IMR-90 (cell line): Measurements from ENCODE around the gene CCDC18. TPM values are rescaled to one million over a fixed set of nuclear protein-coding genes. Genes with fewer than 3 reads are reported as not detected.
A peak's percentile ranks its signal among the peaks of the same experiment; 100 is the strongest.

ENCODE experiments used
- ATAC-seq: fragments of 200-7000 bp; cut with Tn5 transposase; 2 replicates; pipeline ENCODE4 v1.9.1; 2020; ENCODE audit warnings: low read depth, mild to moderate bottlenecking, moderate library complexity
- BruUV-seq: library from RNA; stranded (reverse); fragments of 400-500 nt; replicated peaks from 2 replicates; lab custom pipeline; 2021; lab: Mats Ljungman, UMichigan
- CTCF ChIA-PET: fragments of 300-600 bp; formaldehyde crosslinking; extraction: SDS; loops from one replicate; lab custom pipeline; 2021; ENCODE audit warnings: antibody characterized with exemption; lab: Yijun Ruan, JAX
- POLR2A ChIA-PET: fragments of 300-600 bp; sonication (Branson Sonifier 250); formaldehyde crosslinking; loops from one replicate; lab custom pipeline; 2022; ENCODE audit warnings: antibody characterized with exemption; ENCODE audit not compliant: unreplicated experiment; lab: Charles Lee
- DNase-seq: peaks from one replicate; pipeline ENCODE4 v3.0.0; 2013
- H2AFZ ChIP-seq: replicated peaks from 2 replicates; pipeline ENCODE3; 2013; ENCODE audit warnings: low read length, mild to moderate bottlenecking; ENCODE audit not compliant: poor library complexity
- H2AK5ac ChIP-seq: 2 replicates; pipeline ENCODE4 v1.6.1; 2013; ENCODE audit warnings: low read depth, low read length, inconsistent platforms
- H2AK9ac ChIP-seq: replicated peaks from 2 replicates; pipeline ENCODE3; 2013; ENCODE audit warnings: mild to moderate bottlenecking, low read depth, low read length, moderate library complexity; ENCODE audit not compliant: poor library complexity
- H2BK120ac ChIP-seq: 2 replicates; pipeline ENCODE4 v1.6.1; 2013; ENCODE audit warnings: low read depth, low read length, inconsistent platforms
- H2BK15ac ChIP-seq: 3 replicates; pipeline ENCODE4 v1.6.1; 2013; ENCODE audit warnings: low read depth, low read length, inconsistent platforms
- H2BK20ac ChIP-seq: 2 replicates; pipeline ENCODE4 v1.6.1; 2013; ENCODE audit warnings: low read depth, mild to moderate bottlenecking, inconsistent platforms, low read length, moderate library complexity
- H2BK5ac ChIP-seq: 2 replicates; pipeline ENCODE4 v1.6.1; 2013; ENCODE audit warnings: mild to moderate bottlenecking, low read depth, low read length, inconsistent platforms; ENCODE audit not compliant: poor library complexity, severe bottlenecking
- H3K14ac ChIP-seq: replicated peaks from 2 replicates; pipeline ENCODE4 v1.6.1; 2013; ENCODE audit warnings: low read depth, low read length, inconsistent platforms
- H3K18ac ChIP-seq: 2 replicates; pipeline ENCODE4 v1.6.1; 2013; ENCODE audit warnings: low read depth, low read length, control low read depth
- H3K23ac ChIP-seq: 2 replicates; pipeline ENCODE4 v1.6.1; 2013; ENCODE audit warnings: low read depth, low read length, inconsistent platforms
- H3K27ac ChIP-seq: 2 replicates; pipeline ENCODE4 v1.5.1; 2013; ENCODE audit warnings: mild to moderate bottlenecking, control low read depth, low read length; ENCODE audit not compliant: insufficient read depth
- H3K27me3 ChIP-seq: 2 replicates; pipeline ENCODE4 v1.6.1; 2013; ENCODE audit warnings: low read length; ENCODE audit not compliant: control insufficient read depth, insufficient read depth
- H3K36me3 ChIP-seq: 2 replicates; pipeline ENCODE4 v1.6.1; 2013; ENCODE audit warnings: low read length, mixed read lengths; ENCODE audit not compliant: control insufficient read depth, insufficient read depth
- H3K4ac ChIP-seq: 2 replicates; pipeline ENCODE4 v1.6.1; 2013; ENCODE audit warnings: low read depth, low read length, inconsistent platforms
- H3K4me1 ChIP-seq: 2 replicates; pipeline ENCODE4 v1.6.1; 2013; ENCODE audit warnings: low read length, mixed read lengths; ENCODE audit not compliant: control insufficient read depth, insufficient read depth
- H3K4me2 ChIP-seq: 2 replicates; pipeline ENCODE4 v1.6.1; 2013; ENCODE audit warnings: low read depth, mild to moderate bottlenecking, control low read depth, low read length, moderate library complexity
- H3K4me3 ChIP-seq: 2 replicates; pipeline ENCODE4 v1.5.1; 2013; ENCODE audit warnings: low read depth, mild to moderate bottlenecking, control low read depth, low read length, moderate library complexity; ENCODE audit not compliant: insufficient read depth
- H3K56ac ChIP-seq: 2 replicates; pipeline ENCODE4 v1.6.1; 2013; ENCODE audit warnings: low read length, inconsistent platforms; ENCODE audit not compliant: insufficient read depth; ENCODE audit errors: extremely low read depth
- H3K79me1 ChIP-seq, 2 experiments: 2 replicates each; pipeline ENCODE4 v1.6.1; 2013; ENCODE audit warnings: low read length in 2 of 2, inconsistent platforms in 1 of 2, low read depth in 1 of 2
- H3K9ac ChIP-seq: 2 replicates; pipeline ENCODE4 v1.6.1; 2013; ENCODE audit warnings: low read depth, low read length, control low read depth
- H3K9me1 ChIP-seq: 2 replicates; pipeline ENCODE4 v1.6.1; 2013; ENCODE audit warnings: low read length, inconsistent platforms; ENCODE audit not compliant: insufficient read depth
- H3K9me3 ChIP-seq: 2 replicates; pipeline ENCODE4 v1.6.1; 2013; ENCODE audit warnings: low read length; ENCODE audit not compliant: control insufficient read depth, insufficient read depth
- H4K20me1 ChIP-seq: 2 replicates; pipeline ENCODE4 v1.6.1; 2013; ENCODE audit warnings: low read length, inconsistent platforms; ENCODE audit not compliant: insufficient read depth
- H4K5ac ChIP-seq: 2 replicates; pipeline ENCODE4 v1.6.1; 2013; ENCODE audit warnings: mild to moderate bottlenecking, low read depth, low read length, control low read depth
- H4K8ac ChIP-seq, 2 experiments: 2 replicates each; pipeline ENCODE4 v1.6.1; 2013; ENCODE audit warnings: low read depth in 2 of 2, low read length in 2 of 2, control low read depth in 1 of 2, inconsistent platforms in 1 of 2
- H4K91ac ChIP-seq: 2 replicates; pipeline ENCODE4 v1.6.1; 2013; ENCODE audit warnings: low read depth, low read length, inconsistent platforms; ENCODE audit not compliant: insufficient read depth
- BHLHE40 ChIP-seq: fragments of 150-350 bp; IDR thresholded peaks from 2 replicates; pipeline ENCODE4 v1.6.1; 2016; ENCODE audit warnings: mild to moderate bottlenecking, low read depth, low read length
- CEBPB ChIP-seq: IDR thresholded peaks from 2 replicates; pipeline ENCODE4 v1.6.1; 2012; ENCODE audit warnings: low read depth, low read length, improper control_type of control experiment
- CHD1 ChIP-seq: IDR thresholded peaks from 2 replicates; pipeline ENCODE4 v1.6.1; 2012; ENCODE audit warnings: low read depth, low read length, improper control_type of control experiment
- FOS ChIP-seq: fragments of 150-350 bp; IDR thresholded peaks from 2 replicates; pipeline ENCODE4 v1.6.1; 2016; ENCODE audit warnings: low read depth, low read length
- MAFK ChIP-seq: IDR thresholded peaks from 2 replicates; pipeline ENCODE4 v1.6.1; 2012; ENCODE audit warnings: low read depth, low read length, improper control_type of control experiment
- MAZ ChIP-seq: IDR thresholded peaks from 2 replicates; pipeline ENCODE4 v1.6.1; 2012; ENCODE audit warnings: low read depth, mild to moderate bottlenecking, low read length, improper control_type of control experiment, moderate library complexity, borderline replicate concordance
- MXI1 ChIP-seq: IDR thresholded peaks from 2 replicates; pipeline ENCODE4 v1.6.1; 2012; ENCODE audit warnings: low read depth, mild to moderate bottlenecking, low read length, moderate library complexity, borderline replicate concordance
- NFE2L2 ChIP-seq: fragments of 150-350 bp; IDR thresholded peaks from 2 replicates; pipeline ENCODE4 v1.6.1; 2016; ENCODE audit warnings: low read depth, mild to moderate bottlenecking, low read length
- POLR2A ChIP-seq: IDR thresholded peaks from 2 replicates; pipeline ENCODE4 v1.6.1; 2012; ENCODE audit warnings: mild to moderate bottlenecking, low read depth, low read length
- RAD21 ChIP-seq: IDR thresholded peaks from 2 replicates; pipeline ENCODE4 v1.6.1; 2012; ENCODE audit warnings: low read length, improper control_type of control experiment
- RCOR1 ChIP-seq: IDR thresholded peaks from 2 replicates; pipeline ENCODE4 v1.6.1; 2012; ENCODE audit warnings: mild to moderate bottlenecking, low read length, improper control_type of control experiment; ENCODE audit not compliant: insufficient replicate concordance
- RFX5 ChIP-seq: IDR thresholded peaks from 2 replicates; pipeline ENCODE4 v1.8.0; 2012; ENCODE audit warnings: low read depth, mild to moderate bottlenecking, low read length, moderate library complexity
- SMC3 ChIP-seq: fragments of 150-350 bp; IDR thresholded peaks from 2 replicates; pipeline ENCODE4 v1.6.1; 2016; ENCODE audit warnings: low read depth, mild to moderate bottlenecking, antibody characterized with exemption, low read length, moderate library complexity
- WGBS, 2 experiments: methylation state at CpG; one replicate each; pipeline versions ENCODE4 v1.1.5 to v1.1.7; 2013; ENCODE audit warnings: missing lambda C conversion rate in 2 of 2; ENCODE audit not compliant: insufficient read length in 1 of 2; ENCODE audit errors: extremely low coverage in 2 of 2; 5-methylcytosine and 5-hydroxymethylcytosine counted together
- dilution Hi-C: fragments of 300-500 bp; cut with HindIII; formaldehyde crosslinking; loops from one replicate; pipeline ENCODE4 v1.14.3; 2018; ENCODE audit warnings: low sequenced_read_pairs; ENCODE audit not compliant: unreplicated experiment
- in situ Hi-C: fragments of 300-500 bp; cut with MboI; formaldehyde crosslinking; loops from 3 replicates; pipeline ENCODE4 v1.14.3; 2019; ENCODE audit warnings: low sequenced_read_pairs, inconsistent platforms, mixed read lengths
- intact Hi-C: fragments of 100-400 bp; cut with micrococcal nuclease; formaldehyde crosslinking; loops from 2 replicates; pipeline ENCODE4 v1.10.0; 2022
- polyA plus RNA-seq, 3 experiments: library from polyadenylated mRNA; depleted of rRNA; stranded (reverse); fragments of >200 nt; gene quantifications; 2 replicates each; pipeline ENCODE4 v1.2.3, GENCODE V29; 2012; ENCODE audit warnings: low replicate concordance in 1 of 3
- total RNA-seq: library from RNA; depleted of rRNA; stranded (reverse); fragments of >200 nt; gene quantifications from 2 replicates; pipeline ENCODE4 v1.2.3, GENCODE V29; 2012
- TF ChIP-seq, protein P1 (sequence below): conservative IDR thresholded peaks from 2 replicates; pipeline ENCODE4 v1.5.1; 2012; ENCODE audit warnings: mild to moderate bottlenecking, low read depth, low read length, improper control_type of control experiment
- TF ChIP-seq, protein P2 (sequence below): fragments of 150-350 bp; IDR thresholded peaks from 2 replicates; pipeline ENCODE4 v1.6.1; 2017; ENCODE audit warnings: mild to moderate bottlenecking, antibody characterized with exemption, low read length, low read depth
- TF ChIP-seq, protein P3 (sequence below): fragments of 150-350 bp; IDR thresholded peaks from 2 replicates; pipeline ENCODE4 v1.6.1; 2016; ENCODE audit warnings: low read depth, mild to moderate bottlenecking, low read length, moderate library complexity, borderline replicate concordance

Gene CCDC18
- total and polyA plus RNA-seq, 2 of the 4 experiments (the other 2 are of a cell fraction), result 5.5 to 7.3 TPM

DNA sequence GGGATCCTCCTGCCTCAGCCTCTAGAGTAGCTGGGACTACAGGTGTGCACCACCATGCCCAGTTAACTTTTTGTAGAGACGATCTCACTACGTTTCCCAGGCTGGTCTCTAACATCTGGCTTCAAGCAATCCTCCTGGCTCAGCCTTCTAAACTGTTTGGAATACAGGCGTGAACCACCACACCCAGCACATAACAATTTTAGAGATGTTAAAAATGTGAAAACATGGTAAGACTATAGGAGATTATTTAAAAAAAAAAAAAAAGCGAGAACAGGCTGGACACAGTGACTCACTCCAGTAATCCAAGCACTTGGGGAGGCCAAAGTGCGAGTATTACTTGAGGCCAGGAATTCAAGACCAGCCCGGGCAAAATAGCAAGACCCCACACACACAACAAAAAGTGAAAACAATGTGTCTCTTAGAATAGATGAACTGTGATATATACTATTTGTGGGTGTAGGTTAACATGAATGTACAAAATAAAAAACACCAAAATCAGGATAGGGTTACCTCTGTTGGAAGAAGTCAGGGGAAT lies 19.6 kb downstream of the CCDC18 start:
- H3K36me3 ChIP-seq, result peaks cover 6% of the 10 kb centered on the region
- H3K79me1 ChIP-seq, result peaks cover 0 to 3% of the 10 kb centered on the region in 2 experiments; a peak in 2 of 4 replicates
- intact Hi-C loops (no loop called here), dilution Hi-C loops (no loop called here), in situ Hi-C loops (no loop called here)
- H3K4me1 ChIP-seq, result no peaks in the 10 kb centered on the region; the same call in 1 of the 2 replicates
- H3K14ac ChIP-seq, result no peak overlapping the region
- no peak overlapping the region for H4K5ac ChIP-seq
- BruUV-seq, result no TSS peak
- H4K91ac ChIP-seq, result no peak overlapping the region
- TF ChIP-seq, protein P1, sequence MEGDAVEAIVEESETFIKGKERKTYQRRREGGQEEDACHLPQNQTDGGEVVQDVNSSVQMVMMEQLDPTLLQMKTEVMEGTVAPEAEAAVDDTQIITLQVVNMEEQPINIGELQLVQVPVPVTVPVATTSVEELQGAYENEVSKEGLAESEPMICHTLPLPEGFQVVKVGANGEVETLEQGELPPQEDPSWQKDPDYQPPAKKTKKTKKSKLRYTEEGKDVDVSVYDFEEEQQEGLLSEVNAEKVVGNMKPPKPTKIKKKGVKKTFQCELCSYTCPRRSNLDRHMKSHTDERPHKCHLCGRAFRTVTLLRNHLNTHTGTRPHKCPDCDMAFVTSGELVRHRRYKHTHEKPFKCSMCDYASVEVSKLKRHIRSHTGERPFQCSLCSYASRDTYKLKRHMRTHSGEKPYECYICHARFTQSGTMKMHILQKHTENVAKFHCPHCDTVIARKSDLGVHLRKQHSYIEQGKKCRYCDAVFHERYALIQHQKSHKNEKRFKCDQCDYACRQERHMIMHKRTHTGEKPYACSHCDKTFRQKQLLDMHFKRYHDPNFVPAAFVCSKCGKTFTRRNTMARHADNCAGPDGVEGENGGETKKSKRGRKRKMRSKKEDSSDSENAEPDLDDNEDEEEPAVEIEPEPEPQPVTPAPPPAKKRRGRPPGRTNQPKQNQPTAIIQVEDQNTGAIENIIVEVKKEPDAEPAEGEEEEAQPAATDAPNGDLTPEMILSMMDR, result no peak
- TF ChIP-seq BHLHE40, result no peak
- no peak for TF ChIP-seq CHD1
- no peak for TF ChIP-seq NFE2L2
- TF ChIP-seq MAFK, result no peak
- TF ChIP-seq RAD21, result no peak
- TF ChIP-seq SMC3, result no peak
- no peak for TF ChIP-seq RCOR1
- no peak for TF ChIP-seq POLR2A
- TF ChIP-seq RFX5, result no peak
- no peak for TF ChIP-seq MXI1
- TF ChIP-seq, protein P2, sequence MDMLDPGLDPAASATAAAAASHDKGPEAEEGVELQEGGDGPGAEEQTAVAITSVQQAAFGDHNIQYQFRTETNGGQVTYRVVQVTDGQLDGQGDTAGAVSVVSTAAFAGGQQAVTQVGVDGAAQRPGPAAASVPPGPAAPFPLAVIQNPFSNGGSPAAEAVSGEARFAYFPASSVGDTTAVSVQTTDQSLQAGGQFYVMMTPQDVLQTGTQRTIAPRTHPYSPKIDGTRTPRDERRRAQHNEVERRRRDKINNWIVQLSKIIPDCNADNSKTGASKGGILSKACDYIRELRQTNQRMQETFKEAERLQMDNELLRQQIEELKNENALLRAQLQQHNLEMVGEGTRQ, result no peak
- TF ChIP-seq MAZ, result no peak
- TF ChIP-seq CEBPB, result no peak
- TF ChIP-seq, protein P3, sequence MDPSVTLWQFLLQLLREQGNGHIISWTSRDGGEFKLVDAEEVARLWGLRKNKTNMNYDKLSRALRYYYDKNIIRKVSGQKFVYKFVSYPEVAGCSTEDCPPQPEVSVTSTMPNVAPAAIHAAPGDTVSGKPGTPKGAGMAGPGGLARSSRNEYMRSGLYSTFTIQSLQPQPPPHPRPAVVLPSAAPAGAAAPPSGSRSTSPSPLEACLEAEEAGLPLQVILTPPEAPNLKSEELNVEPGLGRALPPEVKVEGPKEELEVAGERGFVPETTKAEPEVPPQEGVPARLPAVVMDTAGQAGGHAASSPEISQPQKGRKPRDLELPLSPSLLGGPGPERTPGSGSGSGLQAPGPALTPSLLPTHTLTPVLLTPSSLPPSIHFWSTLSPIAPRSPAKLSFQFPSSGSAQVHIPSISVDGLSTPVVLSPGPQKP, result no peak
- TF ChIP-seq FOS, result no peak
- CTCF ChIA-PET, result no interaction called here
- no peak overlapping the region for H4K8ac ChIP-seq
- no peak for ATAC-seq
- H3K4ac ChIP-seq, result no peak overlapping the region
- H3K56ac ChIP-seq, result no peak overlapping the region
- no peak overlapping the region for H2AK5ac ChIP-seq
- no peak overlapping the region for H2BK120ac ChIP-seq
- POLR2A ChIA-PET, result no interaction called here
- H3K4me3 ChIP-seq, result no peak overlapping the region
- H4K20me1 ChIP-seq, result no peaks in the 10 kb centered on the region
- no peak overlapping the region for H2BK15ac ChIP-seq
- H2BK20ac ChIP-seq, result no peak overlapping the region
- 100% methylated on average over 2 of the region's 6 CpGs; no CpG with 5 or more reads in 1 of the 2 experiments for WGBS, 2 experiments
- no peak overlapping the region for H3K4me2 ChIP-seq
- no peak overlapping the region for H3K9ac ChIP-seq
- peak; percentile 13 for DNase-seq
- H2AK9ac ChIP-seq, result no peak overlapping the region
- no peak overlapping the region for H3K23ac ChIP-seq
- no peaks in the 10 kb centered on the region for H3K27me3 ChIP-seq
- no peak overlapping the region for H3K18ac ChIP-seq
- no peak overlapping the region for H2AFZ ChIP-seq
- H3K9me3 ChIP-seq, result no peaks in the 10 kb centered on the region
- H3K27ac ChIP-seq, result no peak overlapping the region
- H2BK5ac ChIP-seq, result no peak overlapping the region
- peaks cover 12% of the 10 kb centered on the region for H3K9me1 ChIP-seq
